ENCODE data around the gene ZNF554. TPM values are rescaled to one million over a fixed set of nuclear protein-coding genes. Genes with fewer than 3 reads are reported as not detected.

Gene ZNF554
- 3.8 and 7.5 TPM in 2 replicates for total RNA-seq (2014; rRNA removed; shearing (Covaris generic))
- polyA plus RNA-seq (2016; fragmentation: Nextera tagmentation; extraction: Ambion mirVana), result 1.4 and 2.0 TPM in 2 replicates
- long read RNA-seq, partial matches to known transcripts, result 1 of 5 reads
- long read RNA-seq, other reads (novel, unspliced or antisense), result 1 of 5 reads

GRCh38 chr19:2819540-2820111 lies at the start of gene ZNF554:
Gene ZNF554, plus strand, starts transcription at chr19:2819868. Its CDS starts 204 bp downstream, at chr19:2820072.
- no peaks in the 10 kb centered on the region for H3K36me3 ChIP-seq (ENCODE audit: insufficient read depth)
- H3K4me1 Mint-ChIP-seq, result no peaks in the 10 kb centered on the region; the same call in 2 of the 3 replicates
- no peak within 1 kb of the TSS for H3K27ac ChIP-seq (ENCODE audit: low read depth)
- peak within 1 kb of the TSS; percentile 90 for H3K4me3 Mint-ChIP-seq
- ATAC-seq (peak; percentile 92), DNase-seq (ENCODE audit: low spot score) (peak; percentile 98)
- H3F3A ChIP-seq (replicated peaks; ENCODE audit: low read depth), result no peaks in the 10 kb centered on the region
- peak within 1 kb of the TSS; percentile 95 for H3K4me2 ChIP-seq
- peak within 1 kb of the TSS; percentile 86 for H2AFZ ChIP-seq
- no peaks in the 10 kb centered on the region for H3K9me2 ChIP-seq (ENCODE audit: insufficient read depth)
- H3K4me3 ChIP-seq, result peak within 1 kb of the TSS; percentile 91
- peaks cover 1% of the 10 kb centered on the region for H3K27me3 Mint-ChIP-seq (ENCODE audit: insufficient read depth, low read depth, poor library complexity)
- H3K9me3 Mint-ChIP-seq, result peaks cover 3% of the 10 kb centered on the region; the same call in 2 of the 3 replicates
- H3K36me3 Mint-ChIP-seq (ENCODE audit: low read depth), result peaks cover 16% of the 10 kb centered on the region
- no peaks in the 10 kb centered on the region for H3K27me3 ChIP-seq (ENCODE audit: insufficient read depth)
- H4K20me1 ChIP-seq (replicated peaks; ENCODE audit: insufficient read depth), result no peaks in the 10 kb centered on the region
- H3K79me2 ChIP-seq (replicated peaks; ENCODE audit: insufficient read depth), result no peaks in the 10 kb centered on the region
- H3K4me1 ChIP-seq (ENCODE audit: insufficient read depth), result no peaks in the 10 kb centered on the region
- TF ChIP-seq CREB1 (CRISPR knock-in tag; IDR thresholded peaks at IDR 0.05; ENCODE audit: low read depth) (peak; percentile 83), EZH2 (IDR thresholded peaks at IDR 0.05; ENCODE audit: low read depth, unreplicated experiment) (no peak), ZNF331 (CRISPR knock-in tag; IDR thresholded peaks at IDR 0.05; ENCODE audit: low read depth) (no peak), POLR2AphosphoS5 (IDR thresholded peaks at IDR 0.05; ENCODE audit: low read depth) (peak; percentile 69), ZNF114 (CRISPR knock-in tag; IDR thresholded peaks at IDR 0.05) (no peak), ETS1 (IDR thresholded peaks at IDR 0.05) (peak; percentile 95), EZH2phosphoT487 (IDR thresholded peaks at IDR 0.05; ENCODE audit: unreplicated experiment) (no peak)
- TF ChIP-seq, protein P1, sequence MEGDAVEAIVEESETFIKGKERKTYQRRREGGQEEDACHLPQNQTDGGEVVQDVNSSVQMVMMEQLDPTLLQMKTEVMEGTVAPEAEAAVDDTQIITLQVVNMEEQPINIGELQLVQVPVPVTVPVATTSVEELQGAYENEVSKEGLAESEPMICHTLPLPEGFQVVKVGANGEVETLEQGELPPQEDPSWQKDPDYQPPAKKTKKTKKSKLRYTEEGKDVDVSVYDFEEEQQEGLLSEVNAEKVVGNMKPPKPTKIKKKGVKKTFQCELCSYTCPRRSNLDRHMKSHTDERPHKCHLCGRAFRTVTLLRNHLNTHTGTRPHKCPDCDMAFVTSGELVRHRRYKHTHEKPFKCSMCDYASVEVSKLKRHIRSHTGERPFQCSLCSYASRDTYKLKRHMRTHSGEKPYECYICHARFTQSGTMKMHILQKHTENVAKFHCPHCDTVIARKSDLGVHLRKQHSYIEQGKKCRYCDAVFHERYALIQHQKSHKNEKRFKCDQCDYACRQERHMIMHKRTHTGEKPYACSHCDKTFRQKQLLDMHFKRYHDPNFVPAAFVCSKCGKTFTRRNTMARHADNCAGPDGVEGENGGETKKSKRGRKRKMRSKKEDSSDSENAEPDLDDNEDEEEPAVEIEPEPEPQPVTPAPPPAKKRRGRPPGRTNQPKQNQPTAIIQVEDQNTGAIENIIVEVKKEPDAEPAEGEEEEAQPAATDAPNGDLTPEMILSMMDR (conservative IDR thresholded peaks at IDR 0.05; ENCODE audit: low read depth in 2 of 2), result peak; percentile 63 to 81
- no peak within 1 kb of the TSS for H3K27ac Mint-ChIP-seq

DNA sequence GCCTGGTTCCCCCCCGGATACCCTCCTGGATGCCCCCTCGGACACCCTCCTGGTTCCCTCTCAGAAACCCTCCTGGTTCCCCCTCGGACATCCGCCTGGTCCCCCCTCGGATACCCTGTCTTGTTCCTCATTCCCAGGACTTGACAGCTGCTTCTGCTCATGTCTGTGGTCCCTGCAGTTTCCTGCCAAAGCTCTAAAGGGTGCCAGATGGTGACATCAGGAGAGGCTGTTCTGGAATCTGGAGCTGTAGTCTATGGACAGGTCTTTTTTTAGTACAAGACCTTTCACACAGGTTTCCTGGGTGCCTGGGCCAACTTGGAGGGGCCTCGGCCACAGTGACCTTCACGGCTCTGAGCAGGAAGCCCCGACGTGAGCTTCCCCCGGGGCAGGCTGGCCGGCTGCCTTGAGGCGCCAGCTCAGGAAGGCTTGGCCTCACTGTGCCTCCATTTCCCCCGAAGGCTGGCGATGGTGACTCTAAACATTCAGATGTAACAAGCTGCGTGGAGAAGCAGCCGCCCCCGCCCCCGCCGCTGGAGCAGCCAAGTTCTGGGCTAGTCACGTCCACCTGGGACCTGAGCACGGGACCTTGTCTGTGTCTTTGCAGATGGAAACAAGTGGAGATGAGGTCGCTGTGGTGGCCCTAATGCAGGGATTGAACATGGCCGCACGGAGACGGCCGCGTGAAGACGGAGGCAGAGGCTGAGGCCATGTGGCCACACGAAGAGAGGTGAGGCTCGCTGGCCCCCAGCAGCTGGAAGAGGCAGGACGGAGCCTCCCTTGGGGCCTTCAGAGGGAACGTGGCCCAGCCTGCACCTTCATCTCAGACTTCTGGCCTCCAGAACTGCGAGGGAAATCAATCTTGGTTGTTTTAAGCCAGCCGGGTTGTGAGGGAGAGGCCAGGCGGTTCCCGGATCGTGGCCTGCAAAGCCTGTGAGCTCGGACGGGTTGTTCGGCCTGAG lies 49.3 kb upstream of the ZNF554 start:
- H3K4me1 ChIP-seq (ENCODE audit: insufficient read depth), result no peaks in the 10 kb centered on the region
- peaks cover 17% of the 10 kb centered on the region for H3K36me3 Mint-ChIP-seq (ENCODE audit: low read depth)
- H3K27me3 ChIP-seq (ENCODE audit: insufficient read depth), result no peaks in the 10 kb centered on the region
- peaks cover 49% of the 10 kb centered on the region for H3K79me2 ChIP-seq (replicated peaks; ENCODE audit: insufficient read depth)
- no peaks in the 10 kb centered on the region; the same call in 1 of the 2 replicates for H3K36me3 ChIP-seq (ENCODE audit: insufficient read depth)
- H2AFZ ChIP-seq, result no peak overlapping the region
- H3K27ac Mint-ChIP-seq, result no peak overlapping the region
- no peak overlapping the region for H3K4me3 ChIP-seq
- ATAC-seq (no peak), DNase-seq (ENCODE audit: low spot score) (no peak)
- no peaks in the 10 kb centered on the region for H3K9me3 Mint-ChIP-seq
- H3K27ac ChIP-seq (ENCODE audit: low read depth), result no peak overlapping the region
- H3F3A ChIP-seq (replicated peaks; ENCODE audit: low read depth), result no peaks in the 10 kb centered on the region
- H3K4me3 Mint-ChIP-seq, result no peak overlapping the region
- no peaks in the 10 kb centered on the region for H3K9me2 ChIP-seq (ENCODE audit: insufficient read depth)
- no peak overlapping the region for H3K4me2 ChIP-seq
- H3K27me3 Mint-ChIP-seq (ENCODE audit: insufficient read depth, low read depth, poor library complexity), result peaks cover 14% of the 10 kb centered on the region
- no peaks in the 10 kb centered on the region for H3K4me1 Mint-ChIP-seq
- peaks cover 23% of the 10 kb centered on the region for H4K20me1 ChIP-seq (replicated peaks; ENCODE audit: insufficient read depth)
- TF ChIP-seq, protein P1 (conservative IDR thresholded peaks at IDR 0.05; ENCODE audit: low read depth in 2 of 2), result no peak
- no peak for TF ChIP-seq REST (IDR thresholded peaks at IDR 0.05; ENCODE audit: unreplicated experiment)

All from GM23338 (cell line).